GM18498 (cell line): ENCODE data around the gene CC2D1A.
"Not testable (repeated sequence)": the region's sequence is repeated elsewhere in the genome, so short reads cannot be mapped to it uniquely, and the experiment has no call there.

Experiments
- ATAC-seq: cut with Tn5 transposase; IDR thresholded peaks from one replicate; pipeline ENCODE4 v1.9.1; 2021; ENCODE audit warnings: mild to moderate bottlenecking, moderate library complexity; ENCODE audit not compliant: unreplicated experiment

CC2D1A gene

DNA sequence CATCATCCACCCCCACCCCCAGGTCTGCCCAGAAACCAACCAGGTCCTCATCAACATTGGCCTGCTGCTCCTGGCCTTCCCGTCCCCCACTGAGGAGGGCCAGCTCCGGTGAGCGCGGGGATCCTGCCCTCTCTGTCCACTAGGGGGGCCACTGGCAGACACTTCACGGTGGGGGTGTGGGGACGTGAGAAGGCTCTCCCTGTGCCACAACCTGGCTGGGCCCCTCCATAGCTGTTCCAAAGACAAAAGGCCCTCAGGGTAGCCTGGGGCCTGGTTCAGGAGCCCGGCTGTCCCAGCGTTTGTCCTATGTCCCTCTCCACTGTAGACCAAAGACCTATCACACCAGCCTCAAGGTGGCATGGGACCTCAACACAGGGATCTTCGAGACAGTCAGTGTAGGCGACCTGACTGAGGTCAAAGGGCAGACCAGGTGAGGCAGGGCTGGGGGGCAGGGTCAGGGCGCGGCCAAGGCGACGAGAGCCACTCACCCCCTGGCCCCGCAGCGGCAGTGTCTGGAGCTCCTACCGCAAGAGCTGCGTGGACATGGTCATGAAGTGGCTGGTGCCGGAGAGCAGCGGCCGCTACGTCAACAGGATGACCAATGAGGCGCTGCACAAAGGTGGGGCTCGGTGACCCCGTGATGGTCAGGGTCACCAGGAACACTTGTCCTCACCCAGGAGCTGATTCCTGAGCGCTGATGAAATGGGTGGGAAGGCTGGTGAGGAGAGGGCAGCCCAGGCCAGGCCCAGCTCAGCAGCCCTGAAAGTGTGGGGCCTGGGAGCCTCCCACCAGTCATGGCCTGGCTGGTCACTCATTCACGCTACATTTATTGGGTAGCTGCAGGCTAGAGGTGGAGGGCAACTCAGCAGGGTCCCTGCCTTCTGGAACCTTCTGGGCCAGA, 54.2 kb downstream of the CC2D1A start:
- ATAC-seq: no peak

- no peak for ATAC-seq
Observed at GRCh38 chr19:13960863-13961784, 55.1 kb downstream of the CC2D1A start.

DNA sequence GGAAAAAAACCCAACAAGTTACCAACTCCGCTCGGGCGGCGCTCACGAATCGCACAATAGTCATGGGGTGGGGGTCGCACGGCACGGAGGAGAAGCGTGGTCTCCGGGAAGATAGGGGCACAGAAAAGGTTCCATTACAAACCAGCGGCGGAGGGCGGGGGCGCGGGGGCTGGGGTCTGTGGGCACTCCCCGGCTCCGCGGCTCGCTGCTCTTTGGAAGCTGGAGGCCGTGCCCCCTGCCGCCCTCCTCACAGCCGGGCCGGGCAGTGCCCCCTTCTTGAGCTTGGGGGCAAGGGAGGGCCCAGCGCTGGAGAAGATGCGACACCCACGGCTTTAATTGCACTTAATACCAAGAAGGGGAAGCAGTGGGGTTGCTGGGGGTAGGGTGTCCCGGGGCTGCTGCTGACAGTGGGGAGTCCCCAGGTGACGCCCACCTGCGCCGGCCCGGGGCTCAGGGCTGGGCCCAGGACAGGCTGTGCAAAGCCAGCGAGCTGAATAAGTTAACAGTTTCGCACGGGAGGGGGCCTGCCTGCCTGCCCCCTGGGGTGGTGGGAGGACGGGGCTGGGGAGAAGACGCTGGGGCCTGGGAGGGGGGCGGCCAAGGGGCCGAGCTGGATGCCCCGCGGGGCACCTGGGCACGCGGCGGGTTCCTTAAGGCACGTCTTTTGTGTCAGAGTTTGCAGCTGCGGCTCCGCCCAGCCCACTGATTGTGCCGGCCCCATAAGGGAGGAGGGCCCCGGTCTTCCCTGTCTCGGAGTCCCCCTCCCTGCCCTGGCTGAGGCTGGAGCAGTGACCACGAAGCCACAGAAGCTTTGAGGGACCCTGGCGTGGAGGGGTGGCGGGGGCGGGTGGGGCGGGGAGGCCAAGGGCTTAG, 56.1 kb downstream of the CC2D1A start:
- no peak for ATAC-seq

- ATAC-seq: no peak
Observed at GRCh38 chr19:13962699-13963602, 57.0 kb downstream of the CC2D1A start.

DNA sequence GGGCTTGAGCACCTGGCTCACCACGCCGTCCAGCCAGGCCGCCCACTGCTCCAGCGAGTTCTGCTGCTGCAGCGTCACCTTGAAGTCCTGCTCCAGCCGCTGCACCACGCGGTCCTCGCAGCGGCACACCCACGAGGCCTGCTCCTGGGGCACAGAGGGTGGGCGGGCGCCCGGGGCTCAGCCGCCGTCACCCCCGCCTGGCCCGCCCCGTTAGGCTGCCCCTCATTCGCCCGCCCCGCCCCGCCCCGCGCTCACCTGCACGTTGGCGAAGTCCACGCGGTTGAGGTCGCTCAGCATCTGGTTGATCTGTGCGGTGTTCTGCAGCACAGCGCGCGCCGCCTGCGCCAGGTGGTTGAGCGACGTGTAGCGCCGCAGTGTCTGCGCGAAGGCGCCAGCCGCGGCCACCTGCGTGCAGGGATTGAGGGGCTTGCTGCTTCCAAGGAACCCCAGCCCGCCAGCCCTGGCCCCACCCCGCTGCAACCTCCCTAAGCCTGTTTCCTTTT, 57.7 kb downstream of the CC2D1A start:
- no peak for ATAC-seq

GRCh38 chr19:13964776-13965175, 58.8 kb downstream of the CC2D1A start:
- no peak for ATAC-seq

DNA sequence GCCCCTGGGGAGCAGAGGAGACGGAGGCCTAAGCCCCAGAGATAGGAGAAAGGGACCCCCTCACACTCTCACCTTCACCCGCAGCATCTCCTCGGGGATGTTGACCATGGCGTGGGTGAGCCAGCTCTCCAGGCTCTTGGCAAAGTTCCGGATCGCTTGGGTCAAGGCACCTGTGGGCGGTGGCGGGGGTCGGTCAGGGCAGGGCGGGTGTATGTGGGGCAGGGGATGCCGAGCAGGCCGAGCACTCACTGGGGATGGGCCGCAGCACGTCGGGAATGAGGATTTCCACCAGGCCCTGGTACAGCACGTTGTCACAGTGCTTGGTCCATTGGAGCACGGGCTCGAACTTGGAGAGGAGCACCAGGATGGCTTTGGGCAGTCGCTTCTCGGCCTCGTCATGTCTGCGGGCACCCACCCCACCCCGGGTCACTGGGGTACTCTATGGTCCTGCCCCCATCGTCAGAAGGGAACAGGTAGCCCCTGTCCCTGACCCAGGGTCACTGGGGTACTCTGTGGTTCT, 59.4 kb downstream of the CC2D1A start:
- no peak for ATAC-seq

- ATAC-seq: no peak
Observed at GRCh38 chr19:13965926-13966683, 60.1 kb downstream of the CC2D1A start.

DNA sequence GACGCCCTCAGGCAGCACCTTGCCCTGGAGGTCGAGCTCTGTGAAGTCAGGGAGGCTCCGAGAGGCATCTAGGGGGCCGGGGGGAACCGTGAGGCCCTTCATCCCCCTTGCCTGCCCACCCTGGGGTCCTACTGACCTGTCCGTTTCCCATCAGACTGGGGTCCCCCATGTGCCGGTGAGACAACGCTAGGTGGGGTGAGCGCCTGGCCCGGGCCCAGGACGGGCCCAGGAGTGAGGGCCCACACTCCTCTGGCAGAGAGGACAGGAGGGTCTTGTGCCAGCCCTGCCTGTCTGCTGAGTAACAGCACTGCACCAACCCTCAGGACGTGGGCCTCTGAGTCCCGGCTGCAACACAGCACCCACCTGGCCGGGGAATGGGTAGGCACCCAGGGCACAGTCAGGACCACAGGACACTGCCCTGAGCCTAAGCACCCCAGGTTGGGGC, 60.7 kb downstream of the CC2D1A start:
- no peak for ATAC-seq

DNA sequence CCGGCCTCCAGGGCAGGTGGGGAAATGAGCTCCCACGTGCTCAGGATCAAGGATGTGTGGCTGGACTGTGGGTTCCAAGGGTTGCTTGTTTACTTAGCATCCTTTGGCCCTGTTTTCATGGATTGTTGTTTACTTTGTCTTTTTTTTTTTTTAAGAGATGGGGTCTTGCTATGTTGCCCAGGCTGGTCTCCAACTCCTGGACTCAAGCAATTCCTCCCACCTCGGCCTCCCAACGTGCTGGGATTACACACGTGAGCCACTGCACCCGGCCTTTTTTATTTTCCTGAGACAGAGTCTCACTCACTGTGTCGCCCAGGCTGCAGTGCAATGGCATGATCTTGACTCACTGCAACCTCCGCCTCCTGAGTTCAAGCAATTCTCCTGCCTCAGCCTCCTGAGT, 61.2 kb downstream of the CC2D1A start:
- ATAC-seq: not testable (repeated sequence)

- ATAC-seq: no peak
Observed at GRCh38 chr19:13968383-13968935, 62.5 kb downstream of the CC2D1A start.

- ATAC-seq: no peak
Observed at GRCh38 chr19:13968999-13969398, 63.0 kb downstream of the CC2D1A start.

DNA sequence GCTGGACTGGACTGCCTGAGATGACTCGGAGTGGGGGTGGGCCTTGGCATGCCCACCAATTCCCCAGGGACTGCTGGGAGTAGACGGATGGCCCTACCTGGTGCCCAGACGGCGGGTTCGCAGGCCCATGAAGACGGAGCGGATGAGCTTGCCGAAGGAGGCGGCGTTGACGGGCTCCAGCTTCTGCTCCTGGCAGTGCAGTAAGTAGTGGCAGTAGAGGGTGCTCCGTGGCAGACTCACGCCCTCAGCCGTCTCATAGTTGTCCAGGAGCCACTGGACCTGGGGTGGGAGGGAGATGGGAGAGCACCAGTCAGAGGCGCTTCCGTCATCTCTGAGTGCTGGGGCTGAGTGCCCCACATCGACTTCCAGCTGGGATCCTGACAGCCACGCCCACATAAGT, 63.9 kb downstream of the CC2D1A start:
- no peak for ATAC-seq

DNA sequence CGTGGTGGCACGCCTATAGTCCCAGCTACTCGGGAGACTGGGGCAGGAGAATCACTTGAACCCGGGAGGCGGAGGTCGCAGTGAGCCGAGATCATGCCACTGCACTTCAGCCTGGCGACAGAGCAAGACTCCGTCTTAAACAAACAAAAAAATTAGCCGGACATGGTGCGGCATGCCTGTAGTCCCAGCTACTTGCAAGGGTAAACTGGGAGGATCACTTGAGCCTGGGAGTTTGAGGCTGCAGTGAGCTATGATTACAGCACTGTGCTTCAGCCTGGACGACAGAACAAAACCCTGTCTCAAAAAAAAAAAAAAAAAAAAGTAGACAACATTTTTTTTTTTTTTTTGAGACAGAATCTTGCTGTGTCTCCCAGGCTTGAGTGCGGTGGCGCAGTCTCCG, 65.9 kb downstream of the CC2D1A start:
- ATAC-seq: not testable (repeated sequence)

DNA sequence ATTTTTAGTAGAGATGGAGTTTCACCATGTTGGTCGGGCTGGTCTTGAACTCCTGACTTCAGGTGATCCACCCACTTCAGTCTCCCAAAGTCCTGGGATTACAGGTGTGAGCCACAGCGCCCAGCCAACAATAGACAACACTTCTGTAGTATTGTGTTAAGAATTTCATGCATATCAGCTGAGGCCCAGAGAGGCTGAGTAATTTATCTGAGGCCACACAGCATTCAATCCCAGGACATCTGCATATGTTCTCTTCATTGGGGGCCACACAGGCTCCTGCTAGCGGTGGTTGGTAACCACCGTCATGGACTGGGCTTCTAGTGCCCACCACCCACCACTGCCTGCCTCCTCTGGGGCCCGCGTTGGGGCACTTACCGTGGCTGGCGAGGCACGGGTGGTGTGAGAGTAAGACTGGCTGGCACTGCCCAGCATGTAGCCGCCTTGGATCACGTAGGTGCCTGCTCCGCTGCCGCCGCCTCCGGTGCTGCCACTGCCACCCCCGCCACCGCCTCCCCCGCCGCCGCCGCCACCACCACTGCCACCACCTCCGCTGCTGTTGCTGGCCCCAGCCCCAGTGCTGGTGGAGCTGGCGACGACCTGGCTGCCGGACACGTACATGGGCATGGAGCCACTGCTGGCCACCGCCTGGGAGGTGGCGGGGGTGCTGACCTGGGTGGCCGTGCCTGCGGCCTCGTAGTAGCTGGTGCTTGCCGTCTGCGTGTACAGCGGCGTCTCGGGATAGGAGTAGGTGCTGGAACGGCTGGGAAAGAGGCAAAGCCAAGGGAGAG, 66.6 kb downstream of the CC2D1A start:
- no peak for ATAC-seq

- not testable (repeated sequence) for ATAC-seq
Observed at GRCh38 chr19:13973479-13973878, 67.5 kb downstream of the CC2D1A start.

GRCh38 chr19:13974073-13974472, 68.1 kb downstream of the CC2D1A start:
- no peak for ATAC-seq
